Fibroblast of pulmonary artery (primary cell): ENCODE measurements around the gene MYL2.

ENCODE experiments used
- DNase-seq: peaks from one replicate; pipeline ENCODE4 v3.0.0-alpha.2; 2010; ENCODE audit warnings: low read depth
- H3K4me3 ChIP-seq: replicated peaks from 2 replicates; pipeline ENCODE4 v1.5.1; 2011; ENCODE audit warnings: low read depth, mild to moderate bottlenecking, control low read depth, low read length, moderate library complexity
- TF ChIP-seq, protein P1 (sequence below): IDR thresholded peaks from 2 replicates; pipeline ENCODE4 v1.5.1; 2011; ENCODE audit warnings: mild to moderate bottlenecking, control low read depth, low read length, inconsistent platforms; ENCODE audit errors: missing control alignments

MYL2 gene

DNA sequence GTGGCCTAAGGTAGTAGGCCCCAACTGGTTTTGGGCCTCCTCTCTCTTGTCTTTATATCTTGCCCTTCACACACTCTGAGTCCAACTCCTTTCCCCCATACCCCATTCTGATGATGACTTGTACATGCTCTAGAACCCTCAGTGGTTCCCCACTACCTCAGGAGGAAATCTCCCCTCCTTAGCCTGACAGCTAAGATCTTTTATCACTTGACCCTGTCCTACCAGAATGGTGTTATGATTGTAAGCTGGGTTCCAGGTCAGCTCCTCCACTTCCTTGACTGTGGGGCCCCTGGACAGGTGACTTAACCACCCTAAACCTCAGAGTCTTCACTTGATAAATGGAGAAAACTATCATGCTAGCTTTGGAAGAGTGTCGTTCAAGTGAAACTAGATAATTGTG lies 9.4 kb upstream of the MYL2 start:
- H3K4me3 ChIP-seq = no peak overlapping the region
- no peak for DNase-seq
- TF ChIP-seq, protein P1, sequence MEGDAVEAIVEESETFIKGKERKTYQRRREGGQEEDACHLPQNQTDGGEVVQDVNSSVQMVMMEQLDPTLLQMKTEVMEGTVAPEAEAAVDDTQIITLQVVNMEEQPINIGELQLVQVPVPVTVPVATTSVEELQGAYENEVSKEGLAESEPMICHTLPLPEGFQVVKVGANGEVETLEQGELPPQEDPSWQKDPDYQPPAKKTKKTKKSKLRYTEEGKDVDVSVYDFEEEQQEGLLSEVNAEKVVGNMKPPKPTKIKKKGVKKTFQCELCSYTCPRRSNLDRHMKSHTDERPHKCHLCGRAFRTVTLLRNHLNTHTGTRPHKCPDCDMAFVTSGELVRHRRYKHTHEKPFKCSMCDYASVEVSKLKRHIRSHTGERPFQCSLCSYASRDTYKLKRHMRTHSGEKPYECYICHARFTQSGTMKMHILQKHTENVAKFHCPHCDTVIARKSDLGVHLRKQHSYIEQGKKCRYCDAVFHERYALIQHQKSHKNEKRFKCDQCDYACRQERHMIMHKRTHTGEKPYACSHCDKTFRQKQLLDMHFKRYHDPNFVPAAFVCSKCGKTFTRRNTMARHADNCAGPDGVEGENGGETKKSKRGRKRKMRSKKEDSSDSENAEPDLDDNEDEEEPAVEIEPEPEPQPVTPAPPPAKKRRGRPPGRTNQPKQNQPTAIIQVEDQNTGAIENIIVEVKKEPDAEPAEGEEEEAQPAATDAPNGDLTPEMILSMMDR = no peak

DNA sequence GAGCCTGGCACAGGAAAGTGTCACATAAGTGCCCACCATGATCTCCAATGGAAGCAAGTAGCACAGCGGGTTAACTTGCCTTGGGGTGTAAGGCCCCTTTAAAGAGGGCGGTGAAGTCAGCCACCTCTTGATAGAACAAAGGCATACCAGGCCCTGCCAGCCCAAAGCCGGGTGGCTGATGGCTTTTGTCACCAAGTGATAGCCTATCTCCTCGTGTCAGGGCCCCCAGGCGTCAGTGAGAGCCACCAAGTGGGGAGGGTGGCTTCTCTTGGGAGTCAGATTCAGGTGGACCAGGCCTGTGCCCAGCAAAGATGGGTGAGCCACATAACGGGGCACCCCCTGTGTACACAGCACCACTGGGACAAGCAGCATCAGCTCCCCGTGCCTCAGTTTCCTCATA lies 8.3 kb upstream of the MYL2 start:
- TF ChIP-seq, protein P1 = no peak
- no peak overlapping the region for H3K4me3 ChIP-seq
- no peak for DNase-seq

DNA sequence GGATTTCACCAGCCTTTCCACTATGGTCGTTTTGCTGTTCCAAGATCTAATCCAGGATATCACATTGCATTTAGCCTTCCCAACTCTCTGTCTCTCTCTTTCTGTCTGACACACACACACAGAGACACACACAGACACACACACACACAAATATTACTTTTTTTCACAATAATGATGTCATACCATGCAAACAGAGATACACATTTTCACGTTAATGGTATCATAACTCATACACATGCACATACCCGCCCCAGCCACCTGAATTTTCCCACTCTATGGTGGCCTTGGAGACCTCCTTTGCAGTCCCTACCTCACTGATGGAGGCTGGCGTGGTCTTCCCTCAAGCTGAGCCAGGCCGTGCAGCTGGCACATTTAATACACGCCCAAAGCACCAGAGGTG lies 7.2 kb upstream of the MYL2 start:
- H3K4me3 ChIP-seq = no peak overlapping the region
- TF ChIP-seq, protein P1 = no peak
- DNase-seq = no peak

DNA sequence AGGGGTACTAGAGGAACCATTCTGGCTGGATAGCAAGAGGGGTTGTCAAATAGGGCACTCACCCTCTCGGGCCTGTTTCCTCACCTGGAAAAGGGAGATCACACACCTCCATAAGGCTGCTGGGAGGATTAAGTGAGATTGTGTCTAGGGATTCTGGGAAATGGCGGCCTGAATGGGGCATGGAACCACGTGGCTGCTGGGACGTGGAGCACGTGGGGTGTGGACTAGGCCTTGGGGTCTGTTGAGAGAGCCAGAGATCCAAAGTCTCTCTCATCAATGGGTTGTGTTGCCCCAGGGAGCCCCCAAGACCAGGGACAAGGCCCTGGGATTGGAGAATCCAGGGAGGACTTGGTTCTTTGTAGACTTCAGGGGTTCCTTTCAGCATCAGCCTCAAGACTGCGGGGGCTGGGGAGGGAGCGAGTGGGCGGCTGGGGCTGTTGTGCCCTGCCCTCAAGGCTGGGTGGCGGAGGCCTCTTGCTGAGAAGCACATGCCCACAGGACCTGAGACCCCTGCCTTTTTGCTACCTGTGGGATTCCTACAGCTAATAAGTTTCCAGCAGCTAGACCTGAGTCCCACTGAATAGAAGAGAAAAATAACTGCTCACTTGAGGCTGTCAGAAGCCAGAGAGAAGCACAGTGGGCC lies 3.4 kb upstream of the MYL2 start:
- TF ChIP-seq, protein P1 = no peak
- H3K4me3 ChIP-seq = no peak overlapping the region
- DNase-seq = no peak

DNA sequence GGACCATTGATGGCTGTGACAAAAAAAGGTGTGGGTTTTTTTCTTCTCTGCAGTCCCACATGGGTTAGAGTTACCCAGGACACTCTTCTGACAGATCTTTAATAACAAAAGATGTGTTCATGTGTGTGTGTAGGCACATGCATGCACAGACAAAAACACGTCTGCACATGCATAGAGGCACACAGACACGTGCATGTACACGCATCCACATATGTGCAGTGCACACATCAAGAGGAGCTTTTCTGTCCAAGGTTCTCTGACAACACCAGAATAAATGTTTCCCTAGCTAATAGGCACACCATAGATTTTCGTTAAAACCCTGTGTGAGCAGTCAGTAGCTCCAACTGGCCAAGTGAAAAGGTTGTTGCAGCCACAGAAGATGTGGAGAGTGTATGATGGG lies 2.8 kb upstream of the MYL2 start:
- no peak for DNase-seq

DNA sequence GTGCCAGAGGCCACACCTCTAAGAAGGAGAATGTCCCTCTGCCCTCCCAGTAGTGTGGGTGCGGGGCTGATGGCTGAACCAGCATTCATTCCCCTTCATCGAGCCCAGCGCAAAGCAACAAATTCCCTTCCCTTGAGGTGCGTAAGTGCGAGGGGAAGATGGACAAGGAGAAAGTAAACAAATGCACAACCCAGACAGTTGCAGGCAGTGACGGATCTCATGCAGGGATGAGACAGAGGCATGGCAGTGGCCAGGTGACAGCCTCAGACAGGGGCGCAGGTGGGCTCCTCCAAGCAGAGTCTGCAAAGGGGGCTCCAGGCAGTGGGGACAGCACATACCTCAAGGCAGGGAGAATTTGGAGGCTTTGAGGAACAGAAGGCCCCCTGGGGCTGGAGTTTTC lies 2.3 kb upstream of the MYL2 start:
- H3K4me3 ChIP-seq = no peak overlapping the region
- TF ChIP-seq, protein P1 = no peak
- DNase-seq = no peak

More for the DNA sequence above, 2.8 kb upstream of the MYL2 start:
- TF ChIP-seq, protein P1 = no peak
- no peak overlapping the region for H3K4me3 ChIP-seq

DNA sequence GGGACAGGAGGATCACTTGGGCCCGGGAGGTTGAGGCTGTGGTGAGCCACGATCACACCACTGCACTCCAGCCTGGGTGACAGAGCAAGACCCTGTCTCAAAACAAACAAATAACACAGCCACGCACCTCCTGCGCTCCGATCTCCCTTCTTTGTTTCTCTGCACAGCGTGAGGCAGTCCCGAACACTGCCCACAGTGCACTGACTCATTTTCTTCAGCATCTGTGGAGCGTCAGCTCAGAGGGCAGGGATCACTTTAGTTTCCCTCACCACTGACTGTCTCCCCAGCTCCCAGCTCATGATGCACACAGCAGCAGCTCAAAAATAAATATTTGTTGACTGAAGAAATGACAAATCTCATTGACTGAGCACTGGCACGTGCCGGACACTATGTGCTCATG lies 883 bp upstream of the MYL2 start:
- no peak overlapping the region for H3K4me3 ChIP-seq
- TF ChIP-seq, protein P1 = no peak
- DNase-seq = peak; percentile 56
